ENCODE measurements around the gene RNF39.
"Not testable (repeated sequence)": the region's sequence is repeated elsewhere in the genome, so short reads cannot be mapped to it uniquely, and the experiment has no call there.

RNF39 gene, protein sequence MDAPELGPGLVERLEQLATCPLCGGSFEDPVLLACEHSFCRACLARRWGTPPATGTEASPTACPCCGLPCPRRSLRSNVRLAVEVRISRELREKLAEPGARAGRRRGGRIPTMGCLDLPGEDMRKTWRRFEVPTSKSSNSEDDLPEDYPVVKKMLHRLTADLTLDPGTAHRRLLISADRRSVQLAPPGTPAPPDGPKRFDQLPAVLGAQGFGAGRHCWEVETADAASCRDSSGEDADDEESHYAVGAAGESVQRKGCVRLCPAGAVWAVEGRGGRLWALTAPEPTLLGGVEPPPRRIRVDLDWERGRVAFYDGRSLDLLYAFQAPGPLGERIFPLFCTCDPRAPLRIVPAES

DNA sequence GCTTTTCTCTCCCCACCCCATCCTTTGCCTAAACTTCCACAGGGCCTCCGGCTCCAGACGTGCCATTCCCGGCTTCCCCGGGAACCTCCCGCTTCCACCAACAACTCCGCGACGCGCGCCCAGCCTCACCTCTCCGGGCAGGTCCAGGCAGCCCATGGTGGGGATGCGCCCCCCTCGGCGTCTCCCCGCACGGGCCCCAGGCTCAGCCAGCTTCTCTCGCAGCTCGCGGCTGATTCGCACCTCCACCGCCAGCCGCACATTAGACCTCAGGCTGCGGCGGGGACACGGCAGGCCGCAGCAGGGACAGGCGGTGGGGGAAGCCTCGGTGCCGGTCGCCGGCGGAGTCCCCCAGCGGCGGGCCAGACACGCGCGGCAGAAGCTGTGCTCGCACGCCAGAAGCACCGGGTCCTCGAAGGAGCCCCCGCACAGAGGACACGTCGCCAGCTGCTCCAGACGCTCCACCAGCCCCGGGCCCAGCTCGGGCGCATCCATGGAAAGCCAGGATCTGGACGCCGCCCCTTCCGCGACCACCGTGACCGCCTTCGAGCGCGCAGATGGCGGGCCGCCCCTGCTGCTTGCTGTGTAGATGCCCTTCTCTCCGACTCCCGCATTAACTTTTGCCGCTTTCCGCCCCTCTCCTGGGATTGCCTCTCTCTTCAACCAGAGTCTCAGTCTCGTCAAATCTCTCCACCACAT, at the start of gene RNF39:
Gene RNF39 (minus strand): TSS at position 676 of the 696 bp plus-strand sequence. CDS start 184 bp downstream, at position 492.
- in situ Hi-C loops (cut with MboI; ENCODE audit: low sequenced_read_pairs): no loop called here

DNA sequence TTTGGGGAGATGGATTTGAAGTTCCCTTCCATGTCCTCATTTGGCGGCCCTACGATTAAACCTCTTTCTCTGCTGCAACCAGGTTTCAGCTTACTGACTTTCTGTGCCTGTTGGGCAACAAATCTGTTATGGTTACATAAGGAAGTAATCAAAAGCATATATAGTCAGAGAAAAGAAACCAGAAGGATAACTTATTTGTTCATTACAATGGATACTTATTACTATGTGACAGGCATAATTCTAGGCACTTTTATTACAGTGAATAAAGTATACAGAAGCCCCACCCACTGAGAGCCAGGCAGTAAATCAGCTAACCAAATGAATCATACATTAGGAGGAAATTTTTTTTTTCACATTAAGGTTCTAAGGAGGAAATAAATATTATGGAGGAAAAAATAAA, 46.9 kb upstream of the RNF39 start:
- in situ Hi-C loops (cut with MboI; ENCODE audit: low sequenced_read_pairs): no loop called here

DNA sequence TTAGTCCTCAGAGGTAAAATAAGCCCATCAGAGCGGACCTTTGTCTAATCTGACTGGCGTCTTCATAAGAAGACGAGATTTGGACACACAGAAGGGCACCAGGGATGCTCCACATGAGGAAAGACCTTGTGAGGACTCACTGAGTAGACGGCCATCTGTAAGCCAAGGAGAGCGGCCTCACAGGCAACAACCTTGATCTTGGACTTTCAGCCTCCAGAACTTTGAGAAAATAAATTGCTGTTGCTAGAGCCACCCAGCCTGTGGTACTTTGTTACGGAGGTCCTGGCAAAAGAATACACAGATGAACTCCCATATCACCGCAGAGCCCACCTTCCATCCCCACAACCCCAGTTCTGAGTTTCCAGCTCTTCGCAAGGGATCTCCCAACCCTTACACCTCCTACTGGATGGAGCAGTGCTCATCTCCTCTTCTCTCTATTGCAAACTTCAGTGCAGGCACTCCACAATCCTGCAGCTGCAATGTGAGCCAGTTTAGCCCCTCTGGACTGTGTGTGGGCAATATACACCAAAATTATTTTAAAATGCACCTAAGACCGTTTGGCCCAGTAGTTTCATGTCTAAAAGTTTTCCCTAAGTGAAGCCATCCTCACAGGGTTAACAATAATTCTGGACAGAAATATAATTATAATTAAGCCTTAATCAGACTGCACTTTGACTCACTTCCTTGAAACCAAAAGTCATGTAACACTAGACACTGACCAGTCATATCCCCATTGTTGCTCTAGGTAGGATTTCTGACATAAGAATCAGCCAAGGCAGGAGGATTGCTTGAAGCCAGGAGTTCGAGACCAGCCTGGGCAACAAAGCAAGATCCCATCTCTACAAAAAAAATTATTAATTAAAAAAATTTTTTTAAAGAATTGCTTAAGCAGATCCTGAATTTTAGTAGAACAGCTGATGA, 46.1 kb upstream of the RNF39 start:
- in situ Hi-C loops (cut with MboI; ENCODE audit: low sequenced_read_pairs): no loop called here

- in situ Hi-C loops (cut with MboI; ENCODE audit: low sequenced_read_pairs): not testable (repeated sequence)
Measured at GRCh38 chr6:30118691-30119090, 43.1 kb upstream of the RNF39 start.

DNA sequence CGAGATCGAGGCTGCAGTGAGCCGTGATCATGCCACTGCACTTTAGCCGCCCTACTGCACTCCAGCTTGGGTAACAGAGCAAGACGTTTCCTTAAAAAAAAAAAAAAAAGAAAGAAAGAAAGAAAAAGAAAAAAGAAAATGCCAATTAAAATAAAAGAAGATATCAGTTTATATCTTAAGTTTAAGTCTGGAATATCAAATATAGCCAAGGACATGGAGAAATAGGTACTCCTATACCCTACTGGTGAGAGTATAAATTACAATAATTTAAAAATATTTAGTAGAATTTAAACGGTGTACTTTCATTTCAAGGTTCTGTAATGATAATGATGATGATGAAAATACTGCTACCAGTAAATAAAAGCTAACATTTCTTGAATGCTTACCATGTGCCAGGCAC, 41.2 kb upstream of the RNF39 start:
- in situ Hi-C loops (cut with MboI; ENCODE audit: low sequenced_read_pairs): no loop called here

DNA sequence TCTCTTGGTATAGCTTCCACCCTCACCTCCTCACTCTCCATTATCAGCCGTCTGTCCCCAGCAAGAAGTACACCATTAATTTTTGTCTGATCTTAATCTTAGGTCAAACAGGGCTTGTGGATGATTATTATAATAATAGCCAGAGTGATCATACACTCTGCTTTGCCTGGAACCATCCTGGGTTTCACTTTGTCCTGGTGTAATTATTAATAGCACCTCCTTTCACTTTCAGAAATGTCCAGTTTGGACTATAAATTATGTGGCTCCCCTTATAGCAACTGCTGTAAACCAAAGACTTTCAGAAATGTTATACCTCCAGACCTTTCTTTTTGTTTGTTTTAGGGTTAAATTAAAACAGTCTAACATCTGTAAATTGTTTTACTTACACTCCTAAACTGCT, 38.3 kb upstream of the RNF39 start:
- in situ Hi-C loops (cut with MboI; ENCODE audit: low sequenced_read_pairs): no loop called here

- in situ Hi-C loops (cut with MboI; ENCODE audit: low sequenced_read_pairs): no loop called here
Measured at GRCh38 chr6:30113003-30113759, 37.6 kb upstream of the RNF39 start, which contains the start of gene TRIM31. TRIM31 (minus strand) TSS chr6:30113090; CDS start chr6:30112805, 285 bp downstream.

GRCh38 chr6:30112402-30112994, 36.9 kb upstream of the RNF39 start:
- in situ Hi-C loops (cut with MboI; ENCODE audit: low sequenced_read_pairs): no loop called here

GRCh38 chr6:30111266-30111856, 35.8 kb upstream of the RNF39 start:
- in situ Hi-C loops (cut with MboI; ENCODE audit: low sequenced_read_pairs): no loop called here

GRCh38 chr6:30104661-30105060, 29.1 kb upstream of the RNF39 start:
- in situ Hi-C loops (cut with MboI; ENCODE audit: low sequenced_read_pairs): no loop called here

GRCh38 chr6:30103872-30104179, 28.3 kb upstream of the RNF39 start:
- in situ Hi-C loops (cut with MboI; ENCODE audit: low sequenced_read_pairs): no loop called here

- in situ Hi-C loops (cut with MboI; ENCODE audit: low sequenced_read_pairs): no loop called here
Measured at GRCh38 chr6:30102970-30103871, 27.7 kb upstream of the RNF39 start.

- in situ Hi-C loops (cut with MboI; ENCODE audit: low sequenced_read_pairs): no loop called here
Measured at GRCh38 chr6:30102414-30102969, 26.9 kb upstream of the RNF39 start.

DNA sequence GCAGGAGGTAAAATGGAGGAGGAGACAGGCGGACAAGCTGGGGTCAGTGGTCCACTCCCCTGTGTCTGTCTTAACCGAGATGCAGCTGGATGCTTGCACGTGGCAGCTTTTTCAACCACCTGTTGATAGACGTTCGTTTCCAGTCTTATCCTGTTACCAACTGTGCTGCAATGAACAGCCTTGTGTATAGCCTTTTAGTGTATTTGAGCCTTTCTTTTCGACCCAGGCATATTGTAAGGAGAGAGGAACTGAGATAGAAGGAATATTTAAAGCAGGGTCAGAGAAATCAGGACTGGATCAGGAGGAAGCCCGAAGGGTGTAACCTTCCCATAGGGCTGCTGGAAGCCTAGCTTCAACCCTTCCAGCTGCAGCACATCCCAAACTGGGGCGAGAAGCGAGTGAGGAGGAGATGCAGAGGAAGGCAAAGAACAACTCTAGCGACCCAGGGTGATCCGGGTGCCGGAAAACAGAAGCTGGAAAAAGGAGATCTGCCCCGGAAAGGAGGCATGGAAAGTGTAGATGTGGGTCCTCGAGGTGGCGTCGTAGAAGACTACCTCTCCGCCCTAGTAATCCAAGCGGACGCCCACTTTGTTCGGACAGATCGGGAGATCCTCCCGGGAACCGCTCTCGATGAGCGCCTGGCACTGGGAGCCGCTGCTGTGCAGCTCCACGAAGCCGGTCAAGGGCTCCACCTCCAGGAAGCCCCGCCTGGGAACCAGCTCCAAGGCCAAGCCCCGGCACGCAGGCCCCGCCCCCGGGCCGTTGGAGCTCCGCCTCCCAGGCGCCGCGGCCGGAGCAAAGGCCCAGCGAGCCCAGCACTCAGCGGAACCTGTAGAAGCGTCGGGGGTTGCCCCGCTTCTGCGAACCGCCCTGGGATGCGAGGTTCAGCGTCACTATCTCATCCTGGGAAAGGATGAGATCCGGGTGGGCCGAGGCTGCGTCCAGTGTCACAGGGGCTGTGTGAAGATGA, 26.2 kb upstream of the RNF39 start:
- in situ Hi-C loops (cut with MboI; ENCODE audit: low sequenced_read_pairs): no loop called here

- in situ Hi-C loops (cut with MboI; ENCODE audit: low sequenced_read_pairs): no loop called here
Measured at GRCh38 chr6:30100585-30101443, 25.2 kb upstream of the RNF39 start.

- in situ Hi-C loops (cut with MboI; ENCODE audit: low sequenced_read_pairs): no loop called here
Measured at GRCh38 chr6:30100154-30100553, 24.6 kb upstream of the RNF39 start.
